Effector CD8-positive, alpha-beta T cell (primary cell): ENCODE results near the gene ZNF397.

Experiments used
- DNase-seq: peaks from one replicate; lab custom pipeline; 2025; lab: John Stamatoyannopoulos, UW

Gene ZNF397

DNA sequence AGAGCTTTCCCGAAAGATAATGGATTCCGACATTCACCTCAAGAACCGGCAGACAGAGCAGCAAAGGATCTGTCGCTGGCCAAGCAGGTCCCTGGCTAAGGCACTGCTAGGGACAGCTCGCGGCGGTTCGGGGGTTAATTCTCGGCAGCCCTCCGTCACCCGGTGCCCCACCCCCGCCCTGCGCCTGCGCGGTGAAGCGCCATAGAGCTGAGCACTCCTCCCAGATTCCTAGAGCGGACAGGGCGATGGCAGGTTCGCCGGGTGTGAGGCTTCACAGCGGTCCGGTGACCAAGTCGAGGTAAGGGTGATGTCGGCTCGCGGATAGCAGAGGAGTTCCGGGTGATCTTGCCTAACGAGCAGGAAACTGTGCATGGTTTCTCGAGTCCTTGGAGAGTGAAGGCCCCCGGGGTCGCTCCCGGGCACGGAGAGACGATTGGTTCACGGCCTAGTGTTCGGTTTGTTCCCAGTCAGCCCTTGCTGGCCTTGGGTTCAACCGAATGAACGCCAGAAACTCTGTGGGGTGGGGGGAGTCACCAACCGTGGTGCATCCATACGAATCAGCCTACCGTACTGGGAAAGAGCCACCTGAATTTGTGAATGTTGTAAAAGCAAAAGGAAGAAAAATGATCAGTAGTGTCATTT lies 49.4 kb downstream of the ZNF397 start, which contains the start of gene ZSCAN30:
ZSCAN30 (minus strand) TSS at position 136 of the 642 bp plus-strand sequence. CDS start 25,877 bp downstream, outside the sequence.
- peak; percentile 92 for DNase-seq

DNA sequence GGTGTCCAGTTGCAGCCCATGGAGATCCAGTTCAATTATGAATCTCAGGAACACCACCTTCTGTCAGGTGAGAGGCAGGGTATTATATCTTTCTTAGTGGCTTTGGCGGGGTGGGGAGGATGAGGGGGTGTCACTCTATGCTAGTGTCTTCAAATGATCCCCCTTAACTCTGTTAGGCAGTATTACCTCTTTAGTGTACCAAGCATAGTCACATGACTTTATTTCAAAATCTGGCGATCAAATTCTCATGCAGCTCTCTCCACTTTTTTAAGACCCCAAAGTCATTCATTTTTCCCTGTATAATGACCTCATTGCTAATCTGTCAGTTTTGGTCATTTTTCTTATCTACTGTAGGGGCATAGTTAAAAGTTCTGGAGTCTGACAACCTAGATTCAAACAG lies 50.3 kb downstream of the ZNF397 start:
- DNase-seq, result no peak

DNA sequence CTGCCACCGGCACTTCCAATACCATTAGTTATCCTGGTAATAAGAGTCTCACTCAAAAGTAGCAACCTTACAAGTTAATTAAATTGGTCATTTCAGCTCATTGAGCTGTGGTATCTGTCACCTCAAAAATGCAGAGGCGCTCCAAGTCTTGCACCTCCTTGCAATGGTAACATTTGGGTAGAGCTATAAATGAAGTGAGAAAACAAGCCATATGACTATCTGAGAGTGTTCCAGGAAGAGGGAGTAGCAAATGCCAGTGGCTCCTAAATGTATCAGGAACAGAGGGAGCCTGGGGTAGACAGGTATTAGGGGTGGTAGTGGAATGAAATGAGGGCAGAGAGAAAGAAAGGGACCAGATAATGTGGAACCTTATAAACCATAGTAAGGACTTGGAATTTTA lies 55.2 kb downstream of the ZNF397 start:
- no peak for DNase-seq

DNA sequence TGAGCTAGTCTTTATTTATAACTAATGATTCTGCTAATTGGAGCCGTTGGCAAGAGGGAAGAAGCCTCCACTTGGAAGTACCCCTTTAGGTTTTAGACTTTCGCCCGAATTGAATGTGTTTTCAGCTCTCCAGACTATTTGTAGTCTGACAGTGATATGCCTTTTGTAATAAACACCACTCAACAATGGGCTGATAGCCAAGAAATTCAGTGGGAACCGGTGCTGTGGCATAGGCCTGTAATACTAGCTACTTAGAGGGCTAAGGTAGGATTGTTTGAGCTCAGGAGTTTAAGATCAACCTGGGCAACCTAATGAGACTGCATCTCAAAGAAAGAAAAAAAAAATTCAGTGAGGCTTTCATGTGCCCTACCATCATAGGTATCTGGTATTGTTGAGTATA lies 62.8 kb downstream of the ZNF397 start:
- no peak for DNase-seq

DNA sequence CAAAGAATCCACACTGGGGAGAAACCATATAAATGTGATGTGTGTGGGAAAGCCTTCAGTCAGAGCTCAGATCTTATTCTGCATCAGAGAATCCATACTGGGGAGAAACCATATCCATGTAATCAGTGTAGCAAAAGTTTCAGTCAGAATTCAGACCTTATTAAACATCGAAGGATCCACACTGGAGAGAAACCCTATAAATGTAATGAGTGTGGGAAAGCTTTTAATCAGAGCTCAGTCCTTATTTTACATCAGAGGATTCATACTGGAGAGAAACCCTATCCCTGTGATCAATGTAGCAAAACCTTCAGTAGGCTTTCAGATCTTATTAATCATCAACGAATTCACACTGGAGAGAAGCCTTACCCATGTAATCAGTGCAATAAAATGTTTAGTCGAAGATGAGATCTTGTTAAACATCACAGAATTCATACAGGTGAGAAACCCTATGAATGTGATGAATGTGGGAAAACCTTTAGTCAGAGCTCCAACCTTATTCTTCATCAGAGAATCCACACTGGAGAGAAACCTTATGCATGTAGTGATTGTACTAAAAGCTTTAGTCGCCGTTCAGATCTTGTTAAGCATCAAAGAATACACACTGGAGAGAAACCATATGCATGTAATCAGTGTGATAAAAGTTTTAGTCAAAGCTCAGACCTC lies 65.9 kb downstream of the ZNF397 start:
- DNase-seq, result no peak
